HG03045 (cell line): Measurements from ENCODE around the gene CPA5.

Experiments
- ATAC-seq: cut with Tn5 transposase; IDR thresholded peaks from one replicate; pipeline ENCODE4 v1.9.1; 2021; ENCODE audit warnings: mild to moderate bottlenecking, moderate library complexity; ENCODE audit not compliant: unreplicated experiment

CPA5 gene

GRCh38 chr7:130356876-130357611 lies 12.4 kb downstream of the CPA5 start:
- ATAC-seq, result no peak

GRCh38 chr7:130358471-130358870 lies 13.9 kb downstream of the CPA5 start:
- no peak for ATAC-seq

- no peak for ATAC-seq
Observed at GRCh38 chr7:130359276-130359857, 14.8 kb downstream of the CPA5 start.

- ATAC-seq, result no peak
Observed at GRCh38 chr7:130360518-130360917, 15.9 kb downstream of the CPA5 start.

GRCh38 chr7:130361681-130362080 lies 17.1 kb downstream of the CPA5 start:
- ATAC-seq, result no peak

- ATAC-seq, result no peak
Observed at GRCh38 chr7:130362251-130362816, 17.7 kb downstream of the CPA5 start.

- peak; percentile 68 for ATAC-seq
Observed at GRCh38 chr7:130363026-130363847, 18.6 kb downstream of the CPA5 start.

- ATAC-seq, result no peak
Observed at GRCh38 chr7:130364451-130364850, 19.8 kb downstream of the CPA5 start.

- ATAC-seq, result no peak
Observed at GRCh38 chr7:130365088-130365487, 20.5 kb downstream of the CPA5 start.

GRCh38 chr7:130365511-130366441 lies 21.2 kb downstream of the CPA5 start:
- peak; percentile 56 for ATAC-seq

GRCh38 chr7:130366564-130366963 lies 21.9 kb downstream of the CPA5 start:
- no peak for ATAC-seq

GRCh38 chr7:130367088-130367755 lies 22.6 kb downstream of the CPA5 start:
- ATAC-seq, result no peak

- ATAC-seq, result no peak
Observed at GRCh38 chr7:130367836-130368746, 23.5 kb downstream of the CPA5 start.

- ATAC-seq, result no peak
Observed at GRCh38 chr7:130369110-130369711, 24.6 kb downstream of the CPA5 start.

GRCh38 chr7:130369831-130370550 lies 25.4 kb downstream of the CPA5 start:
- no peak for ATAC-seq

- no peak for ATAC-seq
Observed at GRCh38 chr7:130371046-130371445, 26.4 kb downstream of the CPA5 start.

- ATAC-seq, result no peak
Observed at GRCh38 chr7:130372402-130373165, 28.0 kb downstream of the CPA5 start.
